Colonic mucosa (tissue), 4 donors: ENCODE data around the gene NCKAP5. TPM values are rescaled to one million over a fixed set of nuclear protein-coding genes. Genes with fewer than 3 reads are reported as not detected.

ENCODE experiments used
- DNase-seq: peaks from one replicate; pipeline ENCODE4 v3.0.0-alpha.2; 2020
- H3K27ac ChIP-seq: fragments of 200-600 bp; one replicate; pipeline ENCODE4 v1.8.0; 2021
- H3K27me3 ChIP-seq: fragments of 200-600 bp; one replicate; pipeline ENCODE4 v1.8.0; 2021
- H3K36me3 ChIP-seq: fragments of 200-600 bp; one replicate; pipeline ENCODE4 v1.8.0; 2021
- H3K4me1 ChIP-seq: fragments of 200-600 bp; one replicate; pipeline ENCODE4 v1.8.0; 2021; ENCODE audit warnings: mild to moderate bottlenecking
- H3K4me3 ChIP-seq: fragments of 200-600 bp; one replicate; pipeline ENCODE4 v1.8.0; 2021
- H3K9ac ChIP-seq, 2 donors: one replicate each; pipeline ENCODE4 v1.7.0; 2013; ENCODE audit warnings: control low read depth in 2 of 2, low read depth in 2 of 2, low read length in 2 of 2
- H3K9me3 ChIP-seq: fragments of 200-600 bp; one replicate; pipeline ENCODE4 v1.8.0; 2021
- CTCF ChIP-seq: fragments of 200-600 bp; IDR thresholded peaks from one replicate; pipeline ENCODE4 v1.8.0; 2022; ENCODE audit warnings: antibody characterized with exemption, mild to moderate bottlenecking
- intact Hi-C: fragments of 100-400 bp; cut with DNase I; formaldehyde crosslinking; loops from one replicate; pipeline ENCODE4 v1.14.1; 2022
- total RNA-seq, 2 donors: library from RNA; stranded (reverse); fragmentation: NEBNext Ultra II Directional in 1 of 2; extraction: Animal tissue kit (Norgen Biotek cat#: 25700) in 1 of 2; gene quantifications; one replicate each; pipeline ENCODE4 v1.2.1, GENCODE V29; 2021
- donor health status: healthy.
- donor health status: DM: no; HTN: no; CAD: no.
- donor health status: DM: no; HTN: no; CAD: no.

The NCKAP5 gene
- total RNA-seq, 2 donors from 2014 or later: 2.9 to 3.7 TPM

- Histone ChIP-seq H3K27me3 (no peaks in the 10 kb centered on the region), H3K9me3 (no peaks in the 10 kb centered on the region), H3K9ac (no peak overlapping the region), H3K36me3 (no peaks in the 10 kb centered on the region), H3K4me1 (no peaks in the 10 kb centered on the region), H3K4me3 (no peak overlapping the region), H3K27ac (no peak overlapping the region)
- DNase-seq: no peak
- TF ChIP-seq CTCF: no peak
- intact Hi-C loops: no loop called here
Observed at GRCh38 chr2:133200684-133201421, 367.4 kb downstream of the NCKAP5 start.

- no peak for TF ChIP-seq CTCF
Observed at GRCh38 chr2:133198678-133199077, 369.6 kb downstream of the NCKAP5 start.

GRCh38 chr2:133197156-133197555 is 371.1 kb downstream of the NCKAP5 start:
- Histone ChIP-seq H3K9ac (no peak overlapping the region), H3K27me3 (no peaks in the 10 kb centered on the region), H3K27ac (no peak overlapping the region), H3K36me3 (no peaks in the 10 kb centered on the region), H3K4me3 (no peak overlapping the region), H3K4me1 (no peaks in the 10 kb centered on the region), H3K9me3 (no peaks in the 10 kb centered on the region)
- no peak for TF ChIP-seq CTCF
- intact Hi-C loops: no loop called here
- no peak for DNase-seq

More at GRCh38 chr2:133198678-133199077, 369.6 kb downstream of the NCKAP5 start:
- Histone ChIP-seq H3K27me3 (no peaks in the 10 kb centered on the region), H3K9ac (no peak overlapping the region), H3K4me1 (no peaks in the 10 kb centered on the region), H3K36me3 (no peaks in the 10 kb centered on the region), H3K27ac (no peak overlapping the region), H3K9me3 (no peaks in the 10 kb centered on the region), H3K4me3 (no peak overlapping the region)
- intact Hi-C loops: no loop called here
- no peak for DNase-seq

GRCh38 chr2:133194777-133195335 is 373.4 kb downstream of the NCKAP5 start:
- H3K27me3 ChIP-seq: no peaks in the 10 kb centered on the region
- H3K9me3 ChIP-seq: no peaks in the 10 kb centered on the region
- H3K4me3 ChIP-seq: no peak overlapping the region
- no peak overlapping the region for H3K27ac ChIP-seq
- H3K4me1 ChIP-seq: no peaks in the 10 kb centered on the region
- intact Hi-C loops: no loop called here
- no peak for TF ChIP-seq CTCF
- H3K36me3 ChIP-seq: no peaks in the 10 kb centered on the region
- no peak for DNase-seq
- H3K9ac ChIP-seq: no peak overlapping the region

GRCh38 chr2:133194362-133194655 is 374.0 kb downstream of the NCKAP5 start:
- TF ChIP-seq CTCF: no peak
- DNase-seq: no peak
- Histone ChIP-seq H3K9ac (no peak overlapping the region), H3K4me1 (no peaks in the 10 kb centered on the region), H3K36me3 (no peaks in the 10 kb centered on the region), H3K27me3 (no peaks in the 10 kb centered on the region), H3K4me3 (no peak overlapping the region), H3K27ac (no peak overlapping the region), H3K9me3 (no peaks in the 10 kb centered on the region)
- intact Hi-C loops: no loop called here
